Hepatic stellate cell (primary cell): ENCODE results near the gene FIBCD1.
A peak's percentile ranks its signal among the peaks of the same experiment; 100 is the strongest.
"Not testable (repeated sequence)": the region's sequence is repeated elsewhere in the genome, so short reads cannot be mapped to it uniquely, and the experiment has no call there.

Experiments
- DNase-seq: peaks from one replicate; pipeline ENCODE4 v3.0.0; 2011; ENCODE audit warnings: low spot score

Gene FIBCD1

DNA sequence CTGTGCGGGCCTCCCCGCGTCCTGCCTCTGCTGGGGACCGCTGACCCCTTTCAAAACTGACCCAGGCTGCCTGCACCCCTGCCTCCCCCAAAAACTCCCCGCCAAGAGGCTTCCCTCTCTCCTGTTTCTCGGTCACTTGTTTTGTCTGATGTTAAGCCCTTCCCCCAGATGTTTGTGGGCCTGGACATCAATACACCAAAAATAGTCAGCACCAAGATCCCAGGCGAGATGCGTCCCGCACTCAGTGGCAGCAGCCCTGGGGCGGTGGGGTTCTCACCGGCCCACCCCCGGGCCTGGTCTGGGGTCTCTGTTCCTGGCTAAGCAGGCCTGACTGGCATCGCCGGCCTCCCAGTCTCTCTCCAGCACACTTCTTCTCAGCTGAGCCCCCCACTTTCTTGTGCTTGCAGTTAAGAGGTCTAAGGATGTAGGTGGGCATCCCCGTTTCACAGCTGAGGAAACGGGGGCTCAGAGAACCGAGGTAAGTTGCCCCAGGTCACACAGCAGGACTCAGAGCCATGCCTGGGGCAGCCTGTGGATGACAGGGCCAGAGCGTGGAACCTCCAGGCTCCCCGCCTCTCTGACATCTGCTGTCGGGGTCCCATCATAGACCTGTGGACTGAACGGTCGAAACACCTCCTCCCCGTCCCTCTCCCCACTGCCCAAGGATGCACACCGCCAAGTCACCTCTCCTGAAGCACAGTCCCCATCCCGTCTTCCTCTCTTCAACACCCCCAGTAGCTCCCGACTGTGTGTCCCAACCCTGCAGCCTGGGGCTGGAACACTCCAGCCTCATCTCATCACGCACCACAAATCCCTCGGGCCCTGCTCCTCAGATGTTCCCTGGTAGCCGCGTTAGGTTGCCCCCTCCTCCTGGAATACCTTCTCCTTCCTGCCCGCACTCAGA, 16.8 kb downstream of the FIBCD1 start:
- no peak for DNase-seq

DNA sequence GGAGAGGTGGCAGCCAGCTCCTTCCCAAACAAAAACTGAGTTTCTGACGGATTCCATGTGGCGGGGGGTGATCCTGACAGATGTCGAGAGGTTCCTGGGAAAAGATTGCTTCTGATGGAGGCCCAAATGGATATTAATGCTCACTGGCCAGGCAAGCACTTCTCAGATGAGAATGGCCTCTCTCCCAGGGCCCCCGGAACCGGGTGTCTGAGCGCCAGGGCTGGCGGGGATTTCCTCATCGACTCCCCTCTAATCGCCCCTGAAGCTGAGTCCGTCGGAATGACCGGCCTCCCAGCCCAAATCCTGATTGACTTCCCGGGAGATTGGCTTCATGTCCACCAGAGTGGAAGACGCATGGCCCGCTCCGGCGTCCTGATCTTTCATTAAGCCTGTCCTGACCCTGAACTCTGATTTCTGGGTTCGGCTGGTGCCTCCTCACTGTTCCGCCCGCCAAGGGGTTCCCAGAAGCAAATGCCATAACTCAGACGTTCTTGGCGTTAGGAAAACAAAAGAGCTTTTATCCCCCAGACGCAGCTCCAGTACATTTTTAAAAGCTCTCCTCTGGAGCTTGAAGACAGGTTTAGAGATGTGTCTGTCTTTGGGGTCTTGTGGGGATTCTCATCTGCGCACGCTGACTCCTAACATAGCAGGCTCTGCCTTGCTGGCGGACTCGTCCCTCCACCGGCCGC, 17.6 kb downstream of the FIBCD1 start:
- DNase-seq: no peak

DNA sequence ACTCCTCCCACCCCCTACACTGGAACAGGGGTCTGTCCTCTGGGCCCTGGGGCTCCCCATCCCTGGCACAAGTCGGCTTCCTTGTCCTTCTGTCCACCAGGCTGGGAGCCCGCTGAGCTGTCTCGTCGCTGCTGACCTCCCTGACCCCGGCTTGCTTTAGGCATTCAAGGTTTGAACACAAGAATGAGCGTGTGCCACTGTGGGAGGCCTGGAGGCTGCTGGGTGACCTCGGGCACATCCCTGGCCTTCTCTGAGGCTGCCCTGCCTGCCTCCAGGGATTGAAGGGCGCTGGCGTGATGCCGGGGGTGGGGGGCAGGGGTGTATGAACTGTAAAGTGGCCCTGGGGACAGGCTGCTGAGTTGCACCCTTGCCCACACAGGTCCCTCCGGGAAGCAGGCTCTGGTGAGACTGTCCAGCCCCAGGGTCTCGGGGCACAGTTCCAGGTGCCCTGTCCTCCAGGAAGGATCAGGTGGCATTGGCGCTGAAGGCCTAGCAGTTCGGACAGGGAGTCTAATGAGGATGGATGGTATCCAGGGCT, 18.2 kb downstream of the FIBCD1 start:
- no peak for DNase-seq

DNA sequence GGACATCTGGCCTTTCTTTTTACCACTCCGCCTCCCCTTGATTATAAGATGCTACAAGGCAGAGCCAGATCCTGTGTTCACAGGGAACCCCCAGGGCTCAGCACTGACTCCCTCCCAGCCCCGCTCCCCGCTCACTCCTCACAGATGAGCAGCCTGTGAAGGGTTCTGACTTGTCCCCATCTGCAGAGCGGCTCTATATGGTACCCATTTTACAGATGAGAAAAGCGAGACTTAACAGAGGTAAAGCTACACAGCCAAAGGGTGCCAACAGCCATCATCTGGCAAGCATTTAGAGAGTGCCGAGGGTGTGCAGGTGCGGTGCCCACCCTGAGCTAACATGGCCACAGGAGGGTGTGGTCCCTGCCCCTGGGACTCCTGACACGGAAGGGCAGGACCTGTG, 18.8 kb downstream of the FIBCD1 start:
- no peak for DNase-seq

DNA sequence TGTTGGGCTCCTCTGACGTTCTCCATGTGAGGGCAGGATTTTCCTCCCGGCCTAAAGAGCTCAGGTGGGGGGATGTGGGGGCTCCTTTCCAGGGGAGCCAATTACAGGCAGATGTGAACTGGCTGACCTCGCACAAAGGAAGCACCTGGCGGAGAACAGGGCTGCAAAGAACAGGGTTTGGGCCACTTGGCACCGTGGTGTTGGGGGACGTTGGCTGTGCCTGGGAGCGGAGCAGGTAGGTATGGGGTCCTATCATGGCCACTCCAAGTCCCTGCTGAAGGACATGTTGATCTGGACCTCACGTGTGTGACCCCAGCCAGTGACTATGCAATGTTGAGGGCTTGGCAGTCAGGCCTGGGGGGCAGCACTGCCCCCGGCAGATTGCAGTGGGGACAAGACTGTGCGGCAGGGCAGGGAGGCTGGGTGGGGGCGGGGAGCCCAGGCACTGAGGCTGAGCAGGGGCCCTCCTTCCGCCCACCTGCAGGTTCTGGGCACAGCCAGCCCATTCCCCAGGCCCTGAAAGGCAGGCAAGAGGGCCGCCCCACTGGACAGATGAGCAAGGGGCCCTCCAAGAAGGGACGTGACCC, 19.4 kb downstream of the FIBCD1 start:
- no peak for DNase-seq

DNA sequence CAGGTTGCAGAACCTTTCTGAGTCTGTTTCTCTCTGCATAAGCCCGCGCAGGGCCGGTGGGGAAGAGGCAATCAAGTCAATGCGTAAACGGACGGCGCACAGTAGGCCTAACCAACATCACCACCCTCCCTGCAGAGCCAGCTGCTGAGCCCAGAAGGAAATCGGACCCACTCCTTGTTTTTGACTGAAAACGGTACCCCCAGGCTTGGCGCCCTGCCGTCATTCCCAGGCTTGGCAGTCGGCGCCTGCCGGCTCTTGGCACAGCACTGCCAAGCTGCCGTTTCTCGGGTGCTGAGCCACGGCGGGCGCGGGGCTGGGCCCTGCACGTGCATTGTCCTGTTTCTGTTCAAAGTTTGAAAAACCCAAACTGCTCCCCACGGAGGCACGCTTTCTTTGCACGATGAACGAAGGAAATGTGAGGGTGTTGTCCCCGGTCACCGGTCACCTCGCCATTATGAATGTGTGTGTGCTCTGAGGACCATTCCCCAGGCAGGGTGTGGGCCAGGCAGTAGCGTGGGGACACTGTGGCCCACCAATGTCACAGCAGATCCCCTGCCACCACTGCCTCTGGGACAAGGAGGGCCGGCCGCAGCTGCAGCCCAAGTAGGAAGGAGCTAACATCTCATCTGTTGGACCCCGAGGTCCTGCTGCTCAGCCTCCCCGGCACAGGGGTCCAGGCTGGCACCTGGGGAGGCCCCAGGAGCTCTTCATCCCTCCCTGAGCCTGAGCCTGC, 20.1 kb downstream of the FIBCD1 start:
- no peak for DNase-seq

DNA sequence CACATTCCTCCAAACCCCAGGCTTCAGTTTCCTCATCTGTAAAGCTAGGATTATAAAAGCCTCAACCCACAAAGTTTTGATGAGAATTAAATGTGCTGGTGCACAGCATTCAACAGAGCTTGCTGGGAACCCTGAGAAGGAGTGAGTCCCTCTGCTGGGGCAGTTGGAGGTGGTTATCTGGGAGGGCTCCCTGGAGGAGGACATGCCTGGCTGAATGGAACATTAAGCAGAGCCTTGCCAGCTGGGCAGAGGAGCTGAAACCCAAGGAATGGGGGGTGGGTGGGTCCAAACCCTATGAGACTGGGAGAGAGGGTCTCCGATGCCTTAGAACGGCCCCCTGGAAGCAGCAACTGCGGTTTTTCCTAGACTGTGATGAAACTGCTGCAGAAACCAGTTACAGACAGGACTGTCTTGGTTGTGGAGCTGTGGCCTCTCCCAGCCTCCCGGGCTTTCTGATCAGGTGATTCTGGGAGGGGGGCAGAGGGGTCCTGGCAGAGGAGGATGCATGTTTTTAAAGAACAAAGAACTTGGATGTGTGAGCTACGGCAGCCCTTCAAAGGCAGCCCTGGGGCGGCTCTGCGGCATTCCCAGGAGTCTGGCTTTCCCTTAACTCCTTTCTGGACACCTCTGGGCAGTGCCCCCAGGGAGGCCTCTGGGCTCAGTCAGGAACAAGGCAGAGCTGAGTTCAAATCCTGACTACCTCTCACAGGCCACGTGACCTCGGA, 20.8 kb downstream of the FIBCD1 start:
- no peak for DNase-seq

DNA sequence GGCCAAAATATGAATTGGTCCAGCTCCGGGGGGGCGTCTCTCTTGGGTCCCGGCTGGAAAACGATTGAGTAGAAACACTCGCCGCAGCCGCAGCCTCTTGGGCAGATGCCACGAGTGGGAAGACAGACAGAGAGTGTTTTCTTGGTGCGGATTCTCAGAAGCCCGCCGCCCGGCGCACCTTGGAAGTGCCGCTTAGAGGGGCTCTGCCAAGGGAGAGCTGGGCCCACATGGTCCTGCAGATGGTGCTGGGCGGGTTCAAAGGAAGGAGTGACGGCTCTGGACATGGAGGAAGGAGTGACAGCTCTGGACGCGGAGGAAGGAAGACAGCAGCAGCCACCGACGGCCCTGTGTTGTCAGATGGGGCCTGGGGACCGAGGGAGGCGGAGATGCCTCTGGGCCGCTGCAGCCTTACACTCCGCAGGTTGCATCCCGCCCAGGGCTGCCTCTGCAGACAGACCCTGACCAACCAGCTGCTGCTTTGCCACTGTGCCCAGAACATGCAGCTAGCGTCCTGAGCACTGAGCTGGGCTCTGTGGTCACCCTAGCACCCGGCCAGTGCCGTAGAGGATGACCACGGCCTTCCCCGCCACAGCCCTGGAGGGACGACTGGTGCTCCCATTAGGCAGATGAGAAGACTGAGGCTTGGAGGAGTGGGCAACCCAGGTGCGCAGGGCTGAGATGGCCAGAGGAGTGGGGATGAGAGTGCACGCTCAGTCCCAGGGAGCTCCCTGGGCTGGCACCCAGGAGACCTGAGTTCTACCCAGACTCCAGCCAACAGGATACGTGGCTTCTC, 21.7 kb downstream of the FIBCD1 start:
- DNase-seq: no peak

DNA sequence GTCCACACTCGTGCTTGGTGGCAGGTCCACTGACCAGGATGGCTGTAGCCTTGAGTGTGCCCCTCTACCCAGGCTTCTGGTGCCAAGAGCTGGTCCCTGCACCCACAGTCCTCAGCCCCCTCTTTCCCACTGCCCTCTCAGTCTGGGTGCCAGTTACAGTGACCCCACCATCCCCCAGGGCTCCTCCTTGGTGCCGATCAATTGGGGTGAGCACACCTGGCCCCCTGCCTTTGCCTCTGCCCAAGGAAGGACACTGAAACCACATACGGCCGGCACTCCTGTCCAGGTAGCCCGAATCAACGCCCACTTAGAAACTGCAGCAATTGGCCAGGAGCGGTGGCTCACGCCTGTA, 24.0 kb downstream of the FIBCD1 start:
- DNase-seq: no peak

DNA sequence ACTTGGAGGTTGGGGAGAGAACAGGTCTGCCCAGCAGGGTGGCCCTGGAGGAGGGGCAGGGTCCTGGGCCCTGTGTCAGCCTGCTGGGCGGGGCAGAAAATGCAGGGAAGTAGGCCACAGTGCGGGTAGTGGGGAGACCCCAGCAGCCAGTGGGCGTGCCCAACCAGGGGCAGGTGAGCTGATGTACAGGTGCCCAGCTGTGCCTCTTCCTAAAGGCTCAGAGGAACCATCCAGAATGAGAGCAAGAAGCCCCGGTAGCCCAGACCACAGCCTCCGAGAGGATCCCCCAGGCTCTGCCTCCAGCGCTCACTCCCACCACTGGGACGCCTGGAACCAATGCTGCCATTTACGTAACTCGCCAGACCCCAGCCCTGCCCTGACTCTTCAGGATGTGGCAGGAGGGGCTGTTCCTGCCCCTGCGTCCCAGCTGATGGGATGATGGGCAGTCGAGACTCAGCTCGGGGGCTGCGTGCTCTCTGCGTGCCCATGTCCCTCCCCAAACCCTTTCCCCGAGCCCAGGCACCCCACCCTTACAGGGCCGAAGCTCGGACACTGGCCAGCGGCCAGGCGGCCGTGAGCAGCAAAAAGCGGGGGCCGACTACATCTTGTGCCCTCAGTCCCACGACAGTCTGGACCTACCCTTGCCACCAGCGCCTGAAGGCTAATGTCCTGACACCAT, 24.5 kb downstream of the FIBCD1 start:
- no peak for DNase-seq

DNA sequence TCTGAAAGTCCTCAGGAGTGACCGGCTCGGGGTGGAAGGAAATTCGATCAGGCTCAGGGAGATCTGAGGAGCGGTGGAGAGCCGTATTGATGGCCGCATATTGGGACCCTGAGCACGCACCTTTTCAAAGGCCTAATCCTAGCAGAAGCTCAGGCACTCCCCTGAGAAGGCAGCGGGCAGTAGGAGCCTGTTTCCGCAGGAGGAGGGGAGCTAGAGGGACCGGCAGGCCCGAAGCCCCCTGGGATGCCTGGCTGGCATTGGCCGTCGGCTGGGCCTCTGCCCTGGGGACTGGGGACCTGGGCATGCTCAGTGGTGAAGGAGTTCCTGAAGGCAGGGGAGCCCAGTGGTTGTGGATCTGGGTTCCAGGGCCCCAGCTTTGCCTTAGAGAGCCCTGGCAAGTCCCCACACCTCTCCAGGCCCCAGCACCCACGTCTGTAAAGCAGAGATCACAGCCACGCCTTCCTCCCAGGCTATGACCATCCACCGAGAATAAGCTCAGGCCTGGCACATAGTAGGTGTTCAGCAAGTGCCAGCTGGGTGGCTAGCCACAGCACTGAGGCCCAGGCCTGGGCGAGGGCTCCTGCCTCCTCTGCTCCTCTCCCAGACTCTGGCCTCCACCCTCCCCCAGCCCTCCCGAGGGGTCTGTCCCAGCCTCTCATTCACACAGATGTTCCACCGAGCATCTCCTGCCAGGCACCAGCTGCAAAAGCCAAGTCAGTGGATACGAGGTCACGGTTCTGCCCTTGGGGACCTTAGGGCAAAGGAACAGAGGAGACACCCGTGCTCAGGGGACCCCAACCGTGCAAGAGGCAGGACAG, 25.2 kb downstream of the FIBCD1 start:
- no peak for DNase-seq

DNA sequence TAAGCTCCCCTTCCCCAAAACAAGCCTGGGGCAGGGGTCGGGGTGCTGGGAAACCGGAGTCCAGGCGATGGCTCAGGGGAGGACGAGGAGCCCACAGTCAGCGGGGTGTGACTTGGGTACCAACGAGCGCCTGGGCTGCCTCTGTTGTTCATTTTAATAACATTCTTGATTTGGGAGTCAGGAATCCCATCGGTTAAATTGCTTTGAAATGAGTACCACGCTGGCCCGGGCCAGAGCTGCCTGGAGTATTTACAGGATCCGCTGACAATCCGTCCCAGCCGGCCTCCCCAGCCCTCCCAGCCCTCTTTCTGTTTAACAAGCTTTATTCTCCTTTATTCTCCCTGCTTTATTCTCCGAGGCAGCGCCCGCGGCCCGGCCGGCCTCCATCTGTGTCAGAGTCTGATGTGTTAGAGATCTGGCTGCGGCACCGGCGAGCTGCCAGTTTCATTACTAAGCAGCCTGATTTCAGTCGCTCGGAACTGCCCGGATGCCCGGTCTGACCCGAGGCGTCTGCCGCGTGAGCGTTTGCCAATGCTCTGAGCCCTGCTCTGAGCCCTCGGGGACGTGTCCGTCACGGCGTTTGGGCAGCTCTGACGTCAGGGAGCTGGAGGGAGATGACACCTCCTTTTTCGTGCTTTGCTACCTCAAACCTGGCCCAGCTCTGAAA, 26.0 kb downstream of the FIBCD1 start:
- peak; percentile 60 for DNase-seq

DNA sequence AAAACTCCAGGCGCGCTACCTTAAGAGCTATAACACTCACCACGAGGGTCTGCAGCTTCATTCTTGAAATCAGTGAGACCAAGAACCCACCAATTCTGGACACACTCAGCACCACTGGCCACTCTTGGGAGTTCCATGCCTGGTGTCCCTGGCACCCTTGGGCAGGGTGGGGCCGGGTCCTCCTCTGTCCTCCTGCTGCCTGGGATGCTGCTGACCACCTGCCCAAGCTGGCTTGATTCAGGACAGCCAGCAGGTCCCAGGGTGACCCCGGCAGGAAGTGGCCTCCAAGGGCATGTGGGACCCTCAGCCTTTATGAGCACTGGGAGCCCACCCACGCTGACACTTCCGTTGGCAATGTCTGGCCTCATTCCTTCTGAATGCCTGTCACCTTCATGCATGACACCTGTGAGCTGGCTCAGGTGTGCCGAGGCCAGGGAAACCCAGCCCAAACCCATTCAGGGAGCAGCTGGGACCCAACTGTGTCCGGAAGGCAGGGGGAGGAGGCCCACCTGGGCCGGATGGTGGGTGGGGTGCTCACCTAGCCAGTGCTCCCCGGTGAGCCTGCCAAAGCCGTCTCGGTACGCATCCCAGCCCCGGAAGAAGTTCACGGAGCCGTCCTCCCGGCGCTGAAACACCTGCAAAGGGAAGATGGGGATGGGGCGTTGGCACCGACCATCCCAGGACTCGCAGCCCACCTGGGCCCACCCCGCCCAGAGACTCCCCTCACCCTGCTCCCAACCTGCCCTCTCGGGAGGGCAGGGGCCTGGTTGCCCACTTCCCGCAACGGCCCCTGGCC, 27.6 kb downstream of the FIBCD1 start:
- no peak for DNase-seq

DNA sequence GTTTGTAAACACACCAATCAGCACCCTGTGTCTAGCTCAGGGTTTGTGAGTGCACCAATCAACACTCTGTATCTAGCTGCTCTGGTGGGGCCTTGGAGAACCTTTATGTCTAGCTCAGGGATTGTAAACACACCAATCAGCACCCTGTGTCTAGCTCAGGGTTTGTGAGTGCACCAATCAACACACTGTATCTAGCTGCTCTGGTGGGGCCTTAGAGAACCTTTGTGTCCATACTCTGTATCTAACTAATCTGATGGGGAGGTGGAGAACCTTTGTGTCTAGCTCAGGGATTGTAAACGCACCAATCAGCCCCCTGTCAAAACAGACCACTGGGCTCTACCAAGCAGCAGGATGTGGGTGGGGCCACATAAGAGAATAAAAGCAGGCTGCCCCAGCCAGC, 28.4 kb downstream of the FIBCD1 start:
- DNase-seq: not testable (repeated sequence)

DNA sequence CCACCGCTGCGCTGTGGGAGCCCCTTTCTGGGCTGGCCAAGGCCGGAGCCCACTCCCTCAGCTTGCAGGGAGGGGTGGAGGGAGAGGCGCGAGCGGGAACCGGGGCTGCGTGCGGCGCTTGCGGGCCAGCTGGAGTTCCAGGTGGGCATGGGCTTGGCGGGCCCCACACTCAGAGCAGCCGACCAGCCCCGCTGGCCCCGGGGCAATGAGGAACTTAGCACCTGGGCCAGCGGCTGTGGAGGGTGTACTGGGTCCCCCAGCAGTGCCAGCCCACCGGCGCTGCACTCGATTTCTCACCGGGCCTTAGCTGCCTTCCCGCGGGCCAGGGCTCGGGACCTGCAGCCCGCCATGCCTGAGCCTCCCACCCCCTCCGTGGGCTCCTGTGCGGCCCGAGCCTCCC, 29.0 kb downstream of the FIBCD1 start:
- not testable (repeated sequence) for DNase-seq

DNA sequence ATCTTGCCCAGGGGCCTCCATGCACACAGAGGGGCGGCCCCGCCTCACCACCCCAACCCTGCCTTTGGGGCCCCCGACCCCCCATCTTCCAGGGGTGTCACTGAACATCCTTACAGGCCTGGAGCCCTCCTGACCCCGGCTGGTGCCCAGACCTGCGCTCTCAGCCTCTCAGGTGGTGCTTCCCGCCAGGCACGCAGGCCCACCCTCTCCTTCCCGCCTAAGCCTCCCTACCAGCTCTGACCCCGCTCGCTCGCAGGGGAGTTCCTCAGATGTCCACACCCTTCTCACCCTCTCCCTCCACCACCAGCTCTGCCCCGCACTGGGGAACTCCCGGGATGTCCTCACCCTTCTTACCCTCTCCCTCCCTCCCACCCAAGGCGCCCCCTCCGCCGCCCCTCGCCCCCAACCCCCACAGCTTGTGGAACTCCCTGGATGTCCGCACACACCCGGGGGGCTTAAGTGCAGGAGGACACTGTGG, 30.1 kb downstream of the FIBCD1 start:
- no peak for DNase-seq

DNA sequence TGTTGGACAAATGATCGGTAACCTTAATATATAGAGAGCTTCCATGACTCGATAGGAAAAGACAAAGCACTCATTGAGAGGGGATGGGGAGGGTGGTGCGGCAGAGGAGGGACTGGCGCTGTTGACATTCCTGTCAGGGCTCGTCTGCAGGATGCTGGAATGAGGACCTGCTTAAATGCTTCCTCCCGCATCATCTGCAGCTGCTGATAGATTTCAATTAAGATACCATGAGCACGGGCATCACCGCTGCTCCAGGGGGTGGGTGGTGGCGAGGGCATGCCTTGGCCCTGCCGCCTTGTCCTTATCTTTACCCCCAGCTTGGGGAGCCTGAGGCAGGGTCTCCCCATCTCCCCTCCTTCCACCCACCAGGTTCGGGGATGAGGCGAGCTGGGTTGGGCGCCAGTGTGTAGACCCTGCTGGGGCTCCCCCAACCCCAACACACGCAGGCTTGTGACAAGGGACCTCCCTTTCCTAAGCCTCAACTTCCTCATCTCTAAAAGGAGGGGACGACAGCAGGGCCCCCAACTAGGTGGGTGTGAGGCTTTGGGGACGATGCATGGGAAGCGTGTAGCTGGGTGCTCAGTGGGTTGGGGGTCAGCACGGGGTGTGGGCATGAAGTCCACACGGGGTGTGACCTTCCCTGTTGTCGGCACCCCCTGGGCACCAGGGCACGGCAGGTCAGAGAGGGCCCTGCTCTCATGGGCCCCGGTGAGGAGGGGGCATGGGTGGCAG, 30.7 kb downstream of the FIBCD1 start:
- DNase-seq: no peak
